ENCODE measurements around the gene TAPBP.

- no peak for TF ChIP-seq CTCF (IDR thresholded peaks at IDR 0.05)
- no peak for TF ChIP-seq POLR2A (IDR thresholded peaks at IDR 0.05)
Observed at GRCh38 chr6:33313105-33313708, 671 bp downstream of the TAPBP start.

Measured in tibial nerve (tissue), 3 donors.